HG03045 (cell line): Measurements from ENCODE around the gene MKRN3.

Experiments used
- ATAC-seq: cut with Tn5 transposase; IDR thresholded peaks from one replicate; pipeline ENCODE4 v1.9.1; 2021; ENCODE audit warnings: mild to moderate bottlenecking, moderate library complexity; ENCODE audit not compliant: unreplicated experiment

MKRN3 gene

DNA sequence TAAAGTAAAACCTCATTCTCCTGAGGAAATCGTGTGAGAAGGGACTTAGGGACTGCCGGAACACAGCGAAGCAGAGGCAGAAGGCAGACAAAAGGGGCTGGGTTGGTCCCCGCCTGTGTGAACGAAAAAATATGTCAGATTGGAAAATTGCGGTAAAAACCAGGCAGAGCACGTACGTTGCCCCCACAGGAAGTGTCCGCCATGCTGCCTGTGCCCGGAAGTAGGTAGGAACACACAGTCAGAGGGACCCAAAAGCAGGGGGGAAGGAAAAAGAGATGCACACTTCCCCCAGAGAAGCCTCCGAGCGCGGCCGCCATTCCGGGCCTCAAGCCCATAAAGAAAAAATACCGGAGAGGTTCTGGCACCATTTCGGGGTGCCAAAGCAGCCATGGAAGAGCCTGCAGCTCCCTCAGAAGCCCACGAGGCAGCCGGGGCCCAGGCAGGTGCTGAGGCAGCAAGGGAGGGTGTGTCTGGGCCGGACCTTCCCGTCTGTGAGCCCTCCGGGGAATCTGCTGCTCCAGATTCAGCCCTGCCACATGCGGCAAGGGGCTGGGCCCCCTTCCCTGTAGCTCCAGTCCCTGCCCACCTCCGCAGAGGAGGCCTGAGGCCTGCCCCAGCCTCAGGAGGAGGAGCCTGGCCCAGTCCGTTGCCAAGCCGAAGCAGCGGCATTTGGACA, at the start of gene MKRN3:
TSS of gene MKRN3 (plus strand) at position 280 of the 676 bp plus-strand sequence. CDS start at position 389, 109 bp downstream.
- ATAC-seq = no peak

GRCh38 chr15:23516866-23517265, 48.6 kb upstream of the MKRN3 start:
- no peak for ATAC-seq

GRCh38 chr15:23518104-23518503, 47.4 kb upstream of the MKRN3 start:
- no peak for ATAC-seq

DNA sequence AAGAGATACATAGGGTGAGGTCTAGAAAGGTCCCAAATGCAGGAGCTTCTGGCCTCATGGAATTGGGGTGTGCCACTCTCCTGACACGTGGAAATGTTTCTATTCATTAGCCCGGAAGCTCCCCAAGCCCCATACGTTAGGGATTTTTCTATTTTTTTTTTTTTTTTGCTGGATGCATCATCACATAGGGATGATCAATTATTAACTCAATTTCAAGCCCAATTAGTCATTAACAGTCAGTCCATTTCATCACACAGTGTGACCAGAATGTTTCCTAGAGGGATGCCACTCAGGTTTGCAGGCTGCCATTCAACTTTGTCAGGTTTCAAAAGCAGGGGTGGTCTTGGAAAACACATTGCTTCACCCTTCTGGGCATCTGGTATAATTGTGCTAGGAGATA, 40.7 kb upstream of the MKRN3 start:
- no peak for ATAC-seq

DNA sequence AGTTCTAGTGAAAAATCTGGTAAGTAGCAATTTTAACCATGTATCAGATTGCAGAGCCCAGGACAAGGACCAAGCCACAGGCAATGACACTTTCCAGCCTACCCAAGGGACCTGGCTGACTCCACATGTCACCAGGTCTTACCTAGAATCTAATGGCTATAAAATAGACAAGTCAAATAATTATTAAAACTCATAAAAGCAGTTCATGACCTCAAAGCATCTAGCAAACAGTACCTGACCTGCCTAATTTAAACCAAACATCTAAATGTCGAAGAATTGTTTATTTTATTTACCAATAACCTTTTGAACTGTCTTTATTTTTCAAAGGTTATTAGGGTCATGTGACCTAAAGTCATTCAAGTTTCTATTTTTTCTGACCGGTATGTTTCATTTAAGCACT, 35.6 kb upstream of the MKRN3 start:
- no peak for ATAC-seq

- ATAC-seq = no peak
Observed at GRCh38 chr15:23532024-23532423, 33.5 kb upstream of the MKRN3 start.

GRCh38 chr15:23536659-23537058, 28.8 kb upstream of the MKRN3 start:
- ATAC-seq = no peak

DNA sequence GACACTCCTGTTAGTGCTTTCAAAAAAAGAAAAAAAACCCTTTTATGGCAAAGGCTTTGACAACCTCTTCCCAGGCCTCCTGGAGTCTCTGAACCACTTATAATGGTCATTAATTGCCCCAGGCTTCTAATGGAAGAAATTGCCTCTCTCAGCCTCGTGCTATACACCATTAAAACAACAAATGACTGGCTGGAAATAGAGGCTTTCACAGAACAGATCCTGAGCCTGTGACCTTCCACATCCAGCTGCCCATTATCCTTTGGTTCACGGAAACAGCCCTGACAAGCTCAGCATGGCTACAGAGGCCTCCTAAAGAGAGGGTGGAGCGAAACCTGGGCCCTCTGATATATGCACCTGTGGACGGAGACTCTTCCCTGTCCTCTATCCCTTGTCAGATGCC, 26.8 kb upstream of the MKRN3 start:
- no peak for ATAC-seq

DNA sequence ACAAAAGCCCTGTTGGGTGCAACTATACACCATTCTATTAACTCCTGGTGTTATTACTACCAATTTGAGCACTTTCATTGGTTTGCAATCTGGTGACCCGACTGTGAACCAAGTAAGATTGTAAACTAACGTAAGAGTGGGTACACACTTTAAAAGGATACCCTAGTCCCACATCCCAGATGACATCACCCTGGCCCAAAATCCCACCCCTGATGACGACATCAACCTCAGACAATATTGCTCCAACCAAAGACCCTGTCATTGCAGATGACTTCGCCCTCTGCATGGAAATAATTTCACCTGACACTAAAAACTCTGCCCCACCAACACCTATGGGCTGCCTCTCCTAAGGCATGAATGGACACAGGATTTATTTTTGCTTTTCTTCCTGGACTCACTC, 25.6 kb upstream of the MKRN3 start:
- ATAC-seq = no peak

- no peak for ATAC-seq
Observed at GRCh38 chr15:23546158-23546557, 19.3 kb upstream of the MKRN3 start.

GRCh38 chr15:23548071-23548470, 17.4 kb upstream of the MKRN3 start:
- no peak for ATAC-seq

DNA sequence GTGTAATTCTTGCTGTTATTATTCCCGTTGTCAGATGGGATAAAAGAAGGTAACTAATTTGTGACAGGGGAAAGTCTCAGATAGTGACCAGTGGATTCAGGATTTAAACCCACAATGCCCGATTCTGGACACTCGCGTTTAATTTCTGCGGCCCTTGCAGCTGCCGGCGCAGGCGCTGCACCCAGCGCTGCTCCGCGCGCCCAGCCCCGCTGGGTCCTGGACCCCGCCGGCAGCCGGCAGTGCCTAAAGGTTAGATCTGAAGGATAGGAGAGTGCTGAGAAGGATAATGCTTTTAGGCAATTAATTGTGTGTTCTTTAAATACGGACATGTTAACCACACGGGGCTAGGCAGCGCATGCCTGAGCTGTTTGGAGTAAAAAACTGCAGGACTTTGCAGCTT, 3.6 kb upstream of the MKRN3 start:
- ATAC-seq = no peak

DNA sequence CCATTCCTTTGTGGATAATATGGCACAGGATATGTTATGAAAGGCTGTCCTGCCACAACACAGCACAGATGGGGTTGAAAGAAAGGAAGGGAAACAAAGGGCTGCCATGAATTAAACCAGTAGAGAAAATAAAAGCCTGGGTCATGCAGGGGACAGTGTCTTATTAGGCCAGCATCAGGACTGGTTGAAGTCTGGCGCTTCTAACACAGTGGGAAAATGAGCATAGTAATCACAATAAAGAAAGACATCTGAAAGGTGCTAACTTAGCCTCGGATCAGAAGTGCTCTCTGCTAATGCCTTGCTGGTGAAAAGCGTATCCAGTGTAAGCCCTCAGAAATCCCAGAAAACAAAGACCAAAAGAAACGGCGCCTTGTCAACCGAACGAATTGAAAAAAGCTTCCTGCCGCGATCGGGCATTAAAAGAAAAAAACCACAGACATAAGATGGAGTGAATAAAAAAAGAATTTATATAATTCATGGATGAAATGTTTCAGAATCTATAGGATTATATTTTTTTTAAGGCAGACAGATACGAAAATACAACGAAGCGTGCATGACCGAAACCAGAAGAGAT, 566 bp upstream of the MKRN3 start:
- ATAC-seq = no peak

- ATAC-seq = no peak
Observed at GRCh38 chr15:23566071-23566554, 639 bp downstream of the MKRN3 start.

- no peak for ATAC-seq
Observed at GRCh38 chr15:23566651-23567050, 1.2 kb downstream of the MKRN3 start.

DNA sequence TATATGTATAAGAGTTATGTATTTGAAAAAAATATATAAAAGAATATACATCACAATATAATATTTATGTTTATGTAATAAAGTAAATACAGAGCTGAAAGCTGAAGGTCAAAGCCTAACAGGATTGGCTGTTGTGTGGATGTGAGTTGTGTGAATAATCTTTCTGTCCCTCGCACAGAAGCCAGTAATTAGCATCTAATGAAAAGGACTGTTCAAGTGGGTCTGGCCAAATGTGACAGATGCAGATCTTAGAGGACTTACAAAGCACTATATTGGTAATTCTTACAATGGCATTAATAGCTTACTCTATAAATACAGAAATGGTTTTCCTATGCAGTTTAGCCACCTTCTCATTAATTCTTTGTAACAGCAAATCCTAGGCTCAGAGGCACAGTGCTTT, 2.4 kb downstream of the MKRN3 start:
- no peak for ATAC-seq

DNA sequence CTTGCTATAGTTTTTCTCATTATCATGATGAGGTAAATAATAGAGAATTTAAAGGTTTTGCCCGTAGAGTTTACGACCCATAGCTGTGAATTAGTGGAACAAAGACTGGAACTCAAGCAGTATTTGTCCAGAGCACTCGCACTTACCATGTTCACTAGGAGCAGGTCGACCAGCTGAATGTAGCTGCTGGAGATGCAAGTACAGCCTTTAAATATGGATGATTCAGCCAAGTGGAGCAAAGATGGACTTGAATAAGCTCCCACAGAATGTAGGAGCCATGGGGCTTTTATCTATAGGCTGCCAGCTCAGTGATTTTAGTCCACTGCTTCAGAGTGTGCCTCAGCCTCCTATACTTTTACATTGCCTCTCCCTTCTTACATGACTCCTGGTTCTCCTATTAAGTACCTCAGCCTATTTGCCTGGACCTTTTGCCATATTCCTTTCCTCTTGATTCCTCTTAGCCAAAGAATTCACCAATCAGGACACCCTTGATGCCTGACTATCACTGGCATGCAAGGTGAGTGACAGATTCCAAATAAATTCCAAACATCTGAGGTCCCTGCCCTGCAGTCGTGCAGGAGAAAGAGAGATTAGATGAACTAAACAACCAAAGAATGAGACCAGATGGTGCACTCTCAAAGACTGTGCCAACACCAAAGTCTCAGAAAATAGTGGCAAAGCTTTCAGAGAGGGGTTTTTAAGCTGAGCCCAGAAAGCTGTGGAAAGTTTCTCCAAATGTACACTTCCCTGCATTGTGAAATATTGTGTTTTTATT, 3.9 kb downstream of the MKRN3 start:
- no peak for ATAC-seq

DNA sequence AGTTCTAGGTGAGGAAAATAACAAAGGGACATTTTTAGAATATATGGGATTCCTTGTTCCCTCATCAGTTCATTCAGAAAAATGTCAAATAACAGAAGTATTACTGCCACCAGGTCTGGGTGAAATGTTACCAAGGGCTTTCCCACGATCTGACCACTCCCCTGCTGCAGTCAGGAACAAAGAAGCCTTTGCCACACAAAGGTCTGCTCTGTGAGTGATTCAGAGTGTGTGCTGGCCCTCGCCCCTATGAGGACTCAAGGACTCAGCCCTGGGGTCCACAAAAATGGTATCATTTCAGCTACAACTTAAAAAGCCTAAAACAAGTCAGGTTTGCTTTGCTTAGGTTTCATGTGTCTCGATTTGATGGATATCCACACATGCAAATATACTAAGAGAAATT, 5.0 kb downstream of the MKRN3 start:
- ATAC-seq = no peak

DNA sequence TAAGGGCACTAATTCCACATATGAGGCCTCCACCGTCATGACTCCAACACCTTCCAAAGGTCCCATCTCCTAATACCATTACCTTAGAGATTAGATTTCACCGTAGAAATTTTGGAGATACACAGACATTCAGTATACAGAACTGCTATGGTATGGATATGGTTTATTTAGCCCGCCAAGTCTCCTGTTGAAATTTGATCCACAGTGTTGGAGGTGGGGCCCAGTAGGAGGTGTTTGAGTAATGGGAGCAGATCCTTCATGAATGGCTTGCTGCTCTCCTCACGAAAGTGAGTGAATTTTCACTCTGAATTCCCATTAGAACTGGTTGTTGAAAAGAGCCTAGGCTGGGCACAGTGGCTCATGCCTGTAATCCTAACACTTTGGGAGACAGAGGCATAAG, 7.4 kb downstream of the MKRN3 start:
- ATAC-seq = no peak

DNA sequence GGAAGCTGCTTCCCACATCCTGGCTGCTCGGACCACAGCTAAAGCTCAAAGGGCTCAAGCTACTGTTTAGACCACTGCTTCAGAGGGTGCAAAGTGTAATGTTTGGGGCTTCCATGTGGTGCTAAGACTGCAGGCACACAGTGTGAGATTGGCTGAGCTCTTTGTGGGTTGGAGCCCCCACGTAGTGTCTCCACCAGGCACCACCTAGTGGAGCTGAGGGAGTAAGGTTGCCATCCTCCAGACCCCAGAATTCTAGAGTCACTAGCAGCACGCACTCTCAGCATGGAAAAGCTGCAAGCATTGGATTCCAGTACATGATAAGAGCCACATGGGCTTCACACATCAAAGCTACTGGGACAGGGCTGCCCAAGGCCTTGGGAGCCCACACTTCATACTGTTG, 9.3 kb downstream of the MKRN3 start:
- ATAC-seq = no peak

GRCh38 chr15:23576061-23576460, 10.6 kb downstream of the MKRN3 start:
- no peak for ATAC-seq

DNA sequence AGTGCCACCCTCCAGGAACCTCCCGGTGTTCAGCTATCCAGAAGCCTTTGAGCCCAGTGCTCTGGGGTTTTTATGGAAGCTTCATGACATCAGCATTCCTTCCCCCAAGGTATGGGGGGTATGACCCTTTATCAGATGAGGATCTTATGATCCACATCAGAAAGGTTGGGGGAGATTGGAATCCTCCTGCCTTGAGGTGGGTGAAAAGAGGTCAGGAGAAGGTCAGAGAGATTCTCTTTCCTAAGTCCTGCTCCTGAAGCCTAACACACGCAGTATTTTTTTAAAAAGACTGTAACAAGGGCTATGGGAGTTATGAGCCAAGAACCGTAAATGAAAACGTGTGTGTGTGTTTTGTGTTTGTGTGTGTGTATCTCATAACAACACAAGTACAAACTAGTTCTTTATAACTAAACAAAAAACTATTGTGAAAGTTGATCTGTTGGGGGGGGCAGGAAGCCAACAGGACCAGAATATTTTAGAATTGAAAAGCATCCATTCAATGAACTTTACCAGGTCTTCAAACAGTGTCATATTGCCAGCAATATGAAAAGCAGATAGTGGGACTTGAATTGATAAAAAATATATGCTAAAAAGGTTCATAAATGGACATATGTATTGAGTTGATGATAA, 13.2 kb downstream of the MKRN3 start:
- ATAC-seq = no peak
